Measurements from ENCODE around the gene RBM19.

The RBM19 gene

DNA sequence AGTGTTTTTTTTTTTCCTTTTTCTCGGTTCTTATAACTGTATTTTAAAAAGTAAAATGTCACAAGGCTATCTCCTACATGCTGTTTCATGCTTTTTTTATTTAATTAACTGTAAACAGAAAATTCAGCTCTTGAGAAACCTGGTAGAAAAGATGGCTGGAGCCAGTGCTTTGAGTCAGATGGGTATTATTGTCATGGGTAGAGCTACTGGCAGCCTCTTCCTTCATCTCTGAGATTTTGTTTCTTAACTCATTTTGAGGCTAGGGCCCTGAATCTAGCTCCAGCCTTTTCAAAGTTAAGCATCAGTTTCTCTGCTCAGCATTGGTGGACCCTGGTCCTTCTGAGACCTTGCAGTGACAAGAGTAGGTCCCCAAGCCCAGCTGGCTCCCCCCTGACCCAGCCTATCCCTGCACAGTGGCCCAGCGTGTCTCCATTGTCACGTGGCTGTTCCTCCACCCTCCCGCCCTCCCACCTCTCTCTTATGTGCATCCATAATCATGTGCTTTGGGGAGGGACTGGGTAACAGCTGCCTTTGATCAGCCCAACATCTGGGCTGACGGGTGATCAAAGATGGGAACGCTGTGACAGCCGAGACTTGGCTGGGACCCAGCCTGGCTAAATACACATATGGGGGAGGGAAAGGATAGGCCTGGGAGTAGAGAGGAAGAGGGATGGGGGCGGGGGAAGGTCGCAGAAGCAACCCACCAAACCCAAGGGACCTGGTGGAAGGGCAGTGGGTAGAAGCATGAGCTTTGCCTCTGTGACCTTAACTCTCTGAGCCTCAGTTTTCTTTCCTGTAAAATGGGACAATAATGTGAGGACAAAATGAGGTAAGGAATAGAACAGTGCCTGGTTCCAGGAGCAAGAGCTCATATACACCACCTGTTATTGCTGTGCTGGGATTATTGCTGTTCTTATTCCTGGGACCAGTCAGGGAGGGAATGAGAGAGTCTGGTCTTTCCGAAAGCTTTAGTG lies 24.4 kb upstream of the RBM19 start:
- no peak for DNase-seq (ENCODE audit: low read depth in 3 of 3, low spot score in 1 of 3)

DNA sequence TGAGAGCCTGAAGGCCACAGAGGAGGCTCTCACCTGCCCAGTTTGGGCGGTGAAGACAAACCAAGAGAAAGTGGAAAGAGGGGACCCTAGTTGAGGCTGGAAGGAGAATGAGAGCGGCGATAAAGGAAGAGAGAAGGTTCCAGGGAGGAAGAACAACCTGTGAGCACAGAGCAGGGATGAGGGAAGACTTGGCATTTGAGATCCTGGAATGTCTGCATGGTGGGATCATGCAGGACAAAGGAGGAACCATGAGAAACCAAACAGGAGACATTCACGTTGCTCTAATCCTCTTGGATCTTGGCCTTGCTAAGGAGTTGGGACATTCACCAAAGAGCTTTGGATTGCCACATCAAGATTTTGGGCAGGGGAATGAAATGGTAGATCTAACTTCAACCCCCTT lies 22.9 kb upstream of the RBM19 start:
- DNase-seq (ENCODE audit: low read depth in 3 of 3, low spot score in 1 of 3) = no peak

DNA sequence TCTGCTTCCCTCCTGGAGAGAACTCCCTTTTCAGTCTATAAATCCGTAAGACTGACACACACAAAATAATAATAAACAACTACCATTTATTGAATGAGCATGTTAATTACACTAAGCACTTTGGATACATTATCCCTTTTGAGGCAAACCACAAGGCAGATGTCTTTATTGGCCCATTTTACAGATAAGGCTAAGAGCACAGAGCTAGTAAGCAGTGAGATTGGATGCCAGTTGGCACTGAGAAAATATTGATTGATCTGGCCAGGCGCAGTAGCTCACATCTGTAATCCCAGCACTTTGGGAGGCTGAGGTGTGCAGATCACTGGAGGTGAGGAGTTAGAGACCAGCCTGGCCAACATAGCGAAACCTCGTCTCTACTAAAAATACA lies 21.9 kb upstream of the RBM19 start:
- no peak for DNase-seq (ENCODE audit: low read depth in 3 of 3, low spot score in 1 of 3)

DNA sequence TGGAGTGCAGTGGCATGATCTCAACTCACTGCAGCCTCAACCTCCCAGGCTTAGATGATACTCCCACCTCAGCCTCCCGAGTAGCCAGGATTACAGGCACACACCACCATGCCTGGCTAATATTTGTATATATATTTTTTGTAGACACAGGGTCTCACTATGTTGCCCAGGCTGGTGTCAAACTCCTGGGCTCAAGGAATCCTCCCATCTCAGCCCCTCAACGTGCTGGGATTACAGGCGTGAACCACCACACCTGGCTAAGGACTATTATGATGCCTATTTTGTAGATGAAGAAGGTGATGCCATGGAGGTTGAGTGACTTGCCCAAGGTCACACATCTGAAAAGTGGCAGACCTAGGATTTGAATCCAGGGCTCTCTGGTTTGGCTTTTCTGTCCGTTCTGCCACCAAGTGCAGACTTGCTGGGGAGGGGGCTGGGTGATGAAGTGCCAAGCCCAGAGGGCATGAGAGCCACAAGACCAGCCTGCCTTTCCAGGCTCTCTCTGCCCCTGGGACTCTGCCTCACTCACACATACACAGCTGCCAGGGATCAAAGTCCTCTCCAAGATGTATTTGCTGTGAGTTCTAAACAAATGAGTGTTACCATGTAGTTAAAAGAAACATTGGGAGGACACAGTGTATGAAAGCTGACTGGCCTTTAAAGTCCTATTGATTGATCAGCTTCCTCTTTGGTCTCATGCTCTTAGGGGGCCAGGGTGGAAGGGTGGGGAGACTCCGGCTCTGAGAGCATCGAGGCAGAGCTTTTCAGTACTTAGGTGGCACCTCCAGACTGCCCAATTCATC lies 21.3 kb upstream of the RBM19 start:
- DNase-seq (ENCODE audit: low read depth in 3 of 3, low spot score in 1 of 3) = no peak

DNA sequence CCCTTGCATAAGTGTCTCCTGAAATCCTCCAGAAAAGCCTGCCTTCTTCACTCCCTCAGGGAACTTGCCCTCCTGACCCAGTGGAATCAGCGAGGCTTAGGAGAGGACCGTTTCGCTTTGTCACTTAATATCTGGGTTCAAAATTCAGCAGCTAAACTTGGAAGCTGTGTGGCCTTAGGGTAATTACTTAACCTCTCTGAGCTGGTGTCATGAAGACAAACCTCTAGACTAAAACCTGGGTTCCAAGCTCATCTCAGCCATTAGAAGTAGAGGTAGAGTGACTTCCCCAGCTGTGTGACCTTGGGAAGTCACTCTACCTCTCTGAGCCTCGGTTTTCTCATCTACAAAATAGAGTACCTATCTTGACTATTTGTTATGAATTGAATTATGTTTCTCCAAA lies 18.3 kb upstream of the RBM19 start:
- DNase-seq (ENCODE audit: low read depth in 3 of 3, low spot score in 1 of 3) = no peak

DNA sequence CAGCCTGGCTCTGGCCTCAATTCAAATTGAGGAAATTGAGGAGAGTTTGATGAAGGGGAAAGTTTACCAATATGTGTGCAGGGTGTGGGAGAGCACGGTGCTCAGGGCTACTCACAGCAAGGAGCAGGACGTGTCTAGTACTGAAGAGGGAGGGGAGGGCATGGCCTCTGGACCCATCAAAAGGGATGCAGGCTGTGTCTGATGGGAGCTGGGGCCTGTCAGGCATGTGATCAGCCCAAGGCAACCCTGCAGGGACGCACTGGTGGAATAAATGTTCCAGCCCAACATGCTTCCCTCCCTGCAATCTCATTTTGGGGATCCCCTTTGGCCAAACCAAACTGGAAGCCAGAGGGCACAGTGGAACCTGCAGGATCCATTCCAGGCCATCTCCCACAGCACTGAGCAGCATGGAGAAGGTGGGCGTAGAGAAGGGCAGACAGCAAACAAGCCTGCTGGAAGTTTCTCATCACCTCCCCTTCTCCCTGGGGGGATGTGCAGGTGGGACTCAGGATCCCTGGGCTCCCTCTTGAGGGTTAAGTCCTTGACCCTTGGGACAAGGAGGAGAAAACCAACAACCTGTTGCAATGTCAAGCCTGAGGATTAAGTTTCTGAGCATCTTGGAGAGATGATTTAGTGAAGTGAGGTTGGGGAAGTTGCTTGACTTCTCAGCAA lies 17.8 kb upstream of the RBM19 start:
- DNase-seq (ENCODE audit: low read depth in 3 of 3, low spot score in 1 of 3) = no peak

DNA sequence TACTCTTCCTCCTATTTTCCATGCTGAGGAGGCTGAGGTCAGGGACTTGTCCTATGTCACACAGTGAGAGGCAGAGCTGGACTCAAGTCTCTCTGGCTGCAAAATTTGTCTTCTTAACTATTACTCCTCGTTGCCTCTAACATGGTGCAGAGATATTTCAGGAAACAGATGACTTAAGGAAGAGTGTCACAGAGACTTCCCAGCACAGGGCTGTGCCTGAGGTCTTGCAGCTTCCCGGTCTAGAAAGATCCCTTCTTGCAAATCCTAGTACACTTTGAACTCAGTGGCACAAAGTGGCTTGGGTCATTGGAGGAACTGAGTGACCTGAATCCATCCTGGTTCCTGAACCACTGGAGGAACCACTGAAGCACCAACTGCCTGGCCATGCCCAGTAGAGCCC lies 17.1 kb upstream of the RBM19 start:
- no peak for DNase-seq (ENCODE audit: low read depth in 3 of 3, low spot score in 1 of 3)

DNA sequence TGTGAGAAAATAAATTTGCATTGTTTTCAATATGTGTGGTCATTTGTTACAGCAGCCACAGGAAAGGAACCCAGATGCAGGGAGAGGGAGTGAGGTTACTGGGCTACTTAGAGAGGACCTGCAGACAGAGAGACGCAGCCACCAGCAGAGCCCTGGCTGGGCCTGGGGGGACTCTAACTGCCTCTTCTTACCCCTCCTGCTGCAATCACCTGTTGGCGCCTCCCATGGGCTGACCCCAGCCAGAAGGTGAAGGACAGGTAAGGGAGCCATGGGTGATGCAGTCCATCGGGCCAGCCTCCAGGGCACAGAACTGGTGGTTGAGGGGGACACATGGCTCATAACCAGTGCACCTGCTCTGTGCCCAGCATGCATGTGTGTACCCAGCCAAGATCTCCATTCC lies 15.8 kb upstream of the RBM19 start:
- no peak for DNase-seq (ENCODE audit: low read depth in 3 of 3, low spot score in 1 of 3)

DNA sequence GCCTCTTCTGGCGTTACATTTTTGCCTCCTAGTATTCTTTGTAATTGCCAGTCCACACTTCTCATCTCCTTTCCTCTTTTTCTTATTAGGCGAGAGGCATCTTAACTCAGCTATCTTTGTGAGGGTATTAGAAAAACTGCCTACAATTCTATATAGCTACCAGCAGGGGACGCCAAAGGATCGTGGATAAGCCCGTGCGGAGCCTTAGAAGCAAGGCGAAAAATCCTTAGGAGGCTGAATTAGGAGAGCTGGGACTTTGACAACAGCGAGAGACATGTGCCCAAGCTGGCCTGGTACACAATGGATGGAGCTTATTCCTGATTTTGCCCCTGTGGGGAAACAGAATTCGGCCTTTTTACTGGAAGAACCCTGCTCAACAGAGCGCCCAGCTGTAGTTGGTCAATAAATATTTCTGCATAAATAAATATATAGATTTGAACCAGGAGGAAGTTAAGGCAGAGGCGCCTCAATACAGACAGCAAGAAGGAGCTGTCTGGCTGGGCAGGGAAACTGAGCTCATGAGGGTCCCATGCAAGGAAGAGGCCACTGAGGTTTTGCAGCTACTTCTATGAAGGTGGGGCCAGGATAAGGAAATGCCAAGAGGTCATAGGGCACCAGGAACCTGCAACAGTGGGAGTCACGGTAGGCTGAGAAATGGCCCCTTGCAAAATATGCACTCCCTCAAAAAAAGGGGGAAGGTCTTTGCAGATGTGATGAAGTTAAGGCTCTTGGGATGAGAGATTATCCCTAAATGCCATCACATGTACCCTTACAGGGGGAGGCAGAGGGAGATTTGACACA lies 14.6 kb upstream of the RBM19 start:
- no peak for DNase-seq (ENCODE audit: low read depth in 3 of 3, low spot score in 1 of 3)

DNA sequence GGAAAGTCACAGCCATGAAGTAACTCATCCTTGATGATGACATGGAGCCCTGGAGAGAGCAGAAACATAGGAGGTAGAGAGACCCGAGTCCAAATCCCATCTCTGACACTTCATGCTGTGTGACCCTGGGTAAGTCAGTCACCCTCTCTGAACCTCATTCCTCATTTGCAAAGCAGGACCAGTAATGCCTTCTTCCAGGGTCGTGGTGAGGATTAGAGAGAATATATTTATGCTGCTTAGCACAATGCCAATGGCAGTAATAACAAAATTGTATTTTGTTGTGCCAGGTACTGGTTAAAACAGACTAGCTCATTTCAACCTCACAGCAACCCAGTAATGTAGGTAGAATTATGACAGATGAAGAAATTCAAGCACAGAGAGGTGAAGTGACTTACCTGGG lies 13.9 kb upstream of the RBM19 start:
- DNase-seq (ENCODE audit: low read depth in 3 of 3, low spot score in 1 of 3) = no peak

DNA sequence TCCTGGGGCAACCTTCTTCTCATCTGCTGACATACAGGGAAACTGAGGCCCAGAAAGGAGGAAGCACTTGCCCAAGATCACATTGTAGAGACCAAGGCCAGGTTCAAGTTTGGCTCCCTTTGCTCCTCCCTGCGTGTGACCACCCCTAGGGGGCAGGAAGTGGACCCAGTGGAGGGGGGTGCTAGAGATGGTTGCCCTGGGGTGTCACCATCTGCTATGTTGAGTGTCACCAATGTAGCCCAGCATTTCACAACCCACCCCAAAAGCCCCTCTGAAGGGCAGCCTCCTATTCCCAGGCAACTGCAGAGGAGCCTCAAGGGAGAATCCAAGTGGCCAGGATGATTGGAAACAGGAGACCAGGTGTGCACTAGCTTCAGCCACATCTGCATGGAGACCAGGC lies 12.0 kb upstream of the RBM19 start:
- DNase-seq (ENCODE audit: low read depth in 3 of 3, low spot score in 1 of 3) = no peak

DNA sequence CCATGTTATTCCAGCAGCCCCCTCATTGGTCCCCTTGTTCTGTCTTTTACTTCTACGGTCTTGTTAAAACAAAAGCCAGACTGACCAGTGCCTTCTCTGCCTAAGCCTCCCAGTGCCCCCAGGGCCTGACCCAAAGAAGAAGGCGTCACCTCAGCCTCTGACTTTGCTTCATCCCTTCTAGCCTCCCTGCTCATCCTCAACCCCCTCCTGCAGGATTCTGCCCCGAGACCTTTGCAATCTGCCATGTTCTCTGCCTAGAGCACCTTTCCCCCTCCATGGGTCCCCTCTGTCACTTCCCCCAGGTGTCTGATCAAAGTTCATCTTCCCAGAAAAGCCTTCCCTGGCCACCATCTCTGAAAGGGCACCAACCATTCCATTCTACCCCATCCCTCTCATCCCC lies 7.9 kb upstream of the RBM19 start:
- DNase-seq (ENCODE audit: low read depth in 3 of 3, low spot score in 1 of 3) = no peak

DNA sequence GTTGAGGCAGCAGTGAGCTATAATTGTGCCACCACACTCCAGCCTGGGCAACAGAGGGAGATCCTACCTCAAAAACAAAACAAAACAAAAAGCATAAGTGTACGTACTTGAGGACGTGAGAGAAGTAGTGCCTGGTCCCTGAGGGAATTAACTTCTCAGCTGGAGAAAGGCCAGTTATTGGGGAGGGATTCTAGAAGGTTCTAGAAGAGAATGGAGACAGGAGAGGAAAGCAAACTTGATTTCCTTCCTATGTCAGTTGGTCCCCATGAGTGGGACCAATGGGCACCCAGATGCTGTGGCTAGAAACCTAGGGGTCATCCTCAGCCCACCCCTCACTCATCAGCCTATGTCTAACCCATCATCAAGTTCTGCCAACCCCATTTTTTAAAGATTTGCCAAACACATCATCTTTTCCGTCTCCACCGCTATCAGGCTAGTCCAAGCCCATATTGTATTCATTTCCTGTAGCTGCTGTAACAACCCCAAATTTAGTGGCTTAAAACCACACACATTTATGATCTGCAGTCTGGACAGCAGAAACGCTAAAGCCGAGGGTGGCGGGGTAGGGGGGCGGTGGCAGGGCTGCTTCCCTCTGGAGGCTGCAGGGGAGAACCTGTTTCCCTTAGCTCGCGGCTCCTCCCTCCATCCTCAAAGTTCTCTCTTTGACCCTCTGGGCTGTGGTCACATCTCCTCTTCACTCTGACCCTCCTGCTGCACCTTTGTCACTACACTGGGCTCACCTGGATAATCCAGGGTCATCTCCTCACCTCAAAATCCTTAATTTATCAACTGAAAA lies 7.2 kb upstream of the RBM19 start:
- no peak for DNase-seq (ENCODE audit: low read depth in 3 of 3, low spot score in 1 of 3)

DNA sequence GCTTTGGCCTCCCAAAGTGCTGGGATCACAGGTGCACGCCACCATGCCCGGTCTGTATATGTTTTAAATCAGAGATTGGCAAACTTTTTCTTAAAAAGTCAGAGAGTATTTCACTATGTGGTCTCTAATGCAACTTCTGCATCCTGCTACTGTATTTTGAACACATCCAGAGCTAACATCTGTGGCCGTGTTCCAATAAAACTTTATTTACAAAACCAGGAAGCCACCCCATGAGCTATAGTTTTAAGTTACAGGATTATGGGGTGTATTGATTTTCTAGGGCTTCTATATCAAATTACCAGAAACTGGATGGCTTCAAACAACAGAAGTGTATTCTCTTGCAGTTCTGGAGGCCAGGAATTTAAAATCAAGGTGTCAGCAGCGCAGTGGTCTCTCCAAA lies 5.3 kb upstream of the RBM19 start:
- no peak for DNase-seq (ENCODE audit: low read depth in 3 of 3, low spot score in 1 of 3)

DNA sequence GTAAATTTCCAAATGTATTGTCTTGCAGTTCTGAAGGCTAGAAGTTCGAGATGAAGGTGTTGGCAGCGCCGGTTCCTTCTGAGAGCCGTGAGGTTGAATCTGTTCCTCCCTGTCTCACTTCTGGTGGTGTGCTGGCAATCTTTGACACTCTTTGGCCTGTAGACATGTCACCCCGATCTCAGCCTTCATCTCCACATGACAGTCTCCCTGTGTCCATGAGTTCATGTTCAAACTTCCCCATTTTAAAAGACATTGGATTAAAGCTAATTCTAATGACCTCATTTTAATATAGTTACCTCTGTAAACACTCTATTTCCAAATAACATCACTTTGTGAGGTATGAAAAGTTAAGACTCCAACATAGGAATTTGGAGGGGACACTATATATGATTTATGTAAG lies 4.1 kb upstream of the RBM19 start:
- no peak for DNase-seq (ENCODE audit: low read depth in 3 of 3, low spot score in 1 of 3)

DNA sequence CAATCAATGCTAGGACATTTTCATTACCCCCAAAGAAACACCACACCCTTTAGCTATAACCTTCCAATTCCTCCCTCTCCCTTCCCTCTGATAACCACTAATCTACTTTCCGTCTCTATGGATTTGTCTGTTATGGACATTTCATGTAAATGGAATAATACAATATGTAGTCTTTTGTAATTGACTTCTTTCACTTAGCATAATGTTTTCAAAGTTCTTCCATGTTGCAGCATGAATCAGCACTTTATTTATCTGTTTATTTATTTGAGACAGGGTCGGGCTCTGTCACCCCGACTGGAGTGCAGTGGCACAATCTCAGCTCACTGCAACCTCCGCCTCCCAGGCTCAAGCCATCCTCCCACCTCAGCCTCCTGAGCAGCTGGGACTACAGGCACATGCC lies 1.2 kb upstream of the RBM19 start:
- no peak for DNase-seq (ENCODE audit: low read depth in 3 of 3, low spot score in 1 of 3)

DNA sequence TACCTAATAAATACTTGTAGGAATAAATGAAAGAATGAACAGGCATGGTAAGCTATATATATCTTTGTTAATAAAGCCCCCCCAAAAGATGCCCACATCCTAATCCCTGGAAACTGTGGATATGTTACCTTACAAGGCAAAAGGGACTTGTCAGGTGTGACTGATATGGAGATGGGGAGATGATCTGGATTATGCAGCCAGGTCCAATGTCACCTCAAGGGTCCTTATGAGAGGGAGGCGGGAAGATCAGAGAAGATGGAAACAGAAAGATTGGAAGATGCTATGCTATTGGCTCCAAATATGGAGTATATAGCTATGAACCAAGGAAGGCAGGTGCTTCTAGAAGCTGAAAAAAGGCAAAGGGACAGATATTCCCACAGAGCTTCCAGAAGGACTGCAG lies 3.4 kb downstream of the RBM19 start:
- DNase-seq (ENCODE audit: low read depth in 3 of 3, low spot score in 1 of 3) = no peak

DNA sequence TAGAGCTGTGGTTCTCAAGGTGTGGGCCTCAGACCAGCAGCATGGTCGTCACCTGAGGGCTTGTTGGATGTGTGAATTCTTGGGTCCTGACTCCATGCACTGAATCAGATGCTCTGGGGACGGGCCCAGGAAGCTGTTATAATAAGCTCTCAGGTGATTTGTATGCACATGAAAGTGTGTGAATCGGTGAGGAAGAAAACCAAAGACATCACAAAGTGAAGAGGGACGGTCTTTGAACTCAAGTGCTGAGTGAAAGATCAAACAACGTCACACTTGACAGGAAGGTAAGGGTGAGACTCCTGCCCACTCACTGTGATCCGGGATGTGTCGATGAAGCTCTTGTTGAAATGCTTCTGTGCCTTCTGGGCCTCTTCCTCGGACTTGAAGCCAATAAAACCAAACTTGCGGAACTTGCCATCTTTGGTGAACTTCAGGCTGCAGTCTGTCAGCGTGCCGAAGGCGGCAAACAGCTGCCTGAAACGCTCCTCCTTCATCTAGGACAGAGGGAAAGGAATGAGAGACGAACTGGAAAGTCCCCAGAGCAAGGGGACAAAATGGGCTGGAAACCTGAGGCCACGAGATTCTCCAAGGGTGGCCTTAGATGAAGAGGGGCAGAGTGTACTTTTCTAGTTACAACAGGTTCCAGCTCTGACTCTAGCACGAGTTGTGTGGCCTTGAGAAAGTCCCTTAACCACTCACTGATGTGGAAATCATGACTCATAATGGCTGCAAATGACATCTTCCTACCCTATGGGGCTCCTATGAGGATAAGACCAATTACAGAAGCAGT lies 4.0 kb downstream of the RBM19 start:
- peak in 1 of 3 donors; percentile 14 for DNase-seq (ENCODE audit: low read depth in 3 of 3, low spot score in 1 of 3)

DNA sequence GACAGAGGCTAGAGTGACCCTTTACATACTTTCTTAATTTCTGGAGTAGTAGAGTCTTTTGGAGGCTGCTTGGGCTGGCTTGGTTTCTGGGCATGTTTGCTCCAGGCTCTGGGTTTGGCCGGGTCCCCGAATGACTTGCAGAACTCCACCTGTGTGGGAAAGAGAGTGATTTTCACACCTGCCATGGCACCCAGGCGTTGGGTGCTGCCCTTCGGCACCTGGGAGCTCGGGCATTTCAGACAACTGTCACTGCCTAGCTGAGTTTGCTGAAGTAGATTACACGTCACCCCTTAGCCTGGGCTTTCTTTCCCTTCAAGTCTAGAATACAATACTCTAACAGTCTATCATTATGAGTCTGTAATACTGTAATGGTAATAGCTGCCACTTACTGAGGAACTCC lies 6.1 kb downstream of the RBM19 start:
- DNase-seq (ENCODE audit: low read depth in 3 of 3, low spot score in 1 of 3) = no peak

All from stimulated activated CD4-positive, alpha-beta T cell treated with anti-CD3 and anti-CD28 coated beads, TNF-alpha, amount 100 ng/mL, for 1 hour (primary cell).